ENCODE measurements around the gene HDAC9.

- TF ChIP-seq CTCF (IDR thresholded peaks at IDR 0.05) (no peak), POLR2A (IDR thresholded peaks at IDR 0.05) (no peak)
Measured at GRCh38 chr7:18828994-18829857, 333.7 kb downstream of the HDAC9 start.
